GM03348 (cell line): ENCODE data around the gene FIZ1.

Experiments
- DNase-seq: peaks from one replicate; pipeline ENCODE4 v3.0.0; 2012; ENCODE audit warnings: low spot score

The FIZ1 gene

DNA sequence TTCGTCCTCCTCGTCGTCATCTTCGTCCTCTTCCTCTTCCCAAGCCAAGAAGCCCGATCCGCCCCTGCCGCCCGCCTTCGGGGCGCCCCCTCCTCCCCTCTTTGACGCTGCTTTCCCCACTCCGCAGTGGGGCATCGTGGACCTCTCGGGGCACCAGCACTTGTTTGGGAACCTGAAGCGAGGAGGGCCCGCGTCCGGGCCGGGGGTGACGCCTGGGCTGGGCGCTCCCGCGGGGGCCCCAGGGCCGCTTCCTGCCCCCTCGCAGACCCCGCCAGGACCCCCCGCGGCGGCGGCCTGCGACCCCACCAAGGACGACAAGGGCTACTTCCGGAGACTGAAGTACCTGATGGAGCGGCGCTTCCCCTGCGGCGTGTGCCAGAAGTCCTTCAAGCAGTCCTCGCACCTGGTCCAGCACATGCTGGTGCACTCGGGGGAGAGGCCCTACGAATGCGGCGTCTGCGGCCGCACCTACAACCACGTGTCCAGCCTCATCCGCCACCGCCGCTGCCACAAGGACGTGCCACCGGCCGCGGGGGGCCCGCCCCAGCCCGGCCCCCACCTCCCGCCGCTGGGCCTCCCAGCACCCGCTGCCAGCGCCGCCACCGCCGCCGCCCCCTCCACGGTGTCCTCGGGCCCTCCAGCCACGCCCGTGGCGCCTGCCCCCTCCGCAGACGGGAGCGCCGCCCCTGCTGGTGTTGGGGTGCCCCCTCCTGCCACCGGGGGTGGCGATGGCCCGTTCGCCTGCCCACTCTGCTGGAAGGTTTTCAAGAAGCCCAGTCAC lies 14.8 kb upstream of the FIZ1 start:
- no peak for DNase-seq

DNA sequence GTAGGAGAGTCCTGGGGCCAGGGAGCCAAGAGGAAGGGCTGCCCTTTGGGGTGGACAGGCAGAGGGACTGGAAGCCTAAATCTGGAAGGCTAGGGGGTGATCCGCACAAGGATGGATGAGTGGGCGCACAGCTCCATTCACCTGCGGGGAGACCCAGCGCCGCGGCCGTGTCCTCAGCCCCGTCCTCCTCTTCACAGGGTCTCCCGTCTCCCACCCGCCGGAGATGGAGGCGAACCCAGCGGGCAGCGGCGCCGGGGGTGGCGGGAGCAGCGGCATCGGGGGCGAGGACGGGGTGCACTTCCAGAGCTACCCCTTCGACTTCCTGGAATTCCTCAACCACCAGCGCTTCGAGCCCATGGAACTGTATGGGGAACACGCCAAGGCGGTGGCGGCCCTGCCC lies 14.1 kb upstream of the FIZ1 start:
- no peak for DNase-seq

- DNase-seq = no peak
These were observed 12.8 kb upstream of the FIZ1 start for GRCh38 chr19:55611983-55612645.

DNA sequence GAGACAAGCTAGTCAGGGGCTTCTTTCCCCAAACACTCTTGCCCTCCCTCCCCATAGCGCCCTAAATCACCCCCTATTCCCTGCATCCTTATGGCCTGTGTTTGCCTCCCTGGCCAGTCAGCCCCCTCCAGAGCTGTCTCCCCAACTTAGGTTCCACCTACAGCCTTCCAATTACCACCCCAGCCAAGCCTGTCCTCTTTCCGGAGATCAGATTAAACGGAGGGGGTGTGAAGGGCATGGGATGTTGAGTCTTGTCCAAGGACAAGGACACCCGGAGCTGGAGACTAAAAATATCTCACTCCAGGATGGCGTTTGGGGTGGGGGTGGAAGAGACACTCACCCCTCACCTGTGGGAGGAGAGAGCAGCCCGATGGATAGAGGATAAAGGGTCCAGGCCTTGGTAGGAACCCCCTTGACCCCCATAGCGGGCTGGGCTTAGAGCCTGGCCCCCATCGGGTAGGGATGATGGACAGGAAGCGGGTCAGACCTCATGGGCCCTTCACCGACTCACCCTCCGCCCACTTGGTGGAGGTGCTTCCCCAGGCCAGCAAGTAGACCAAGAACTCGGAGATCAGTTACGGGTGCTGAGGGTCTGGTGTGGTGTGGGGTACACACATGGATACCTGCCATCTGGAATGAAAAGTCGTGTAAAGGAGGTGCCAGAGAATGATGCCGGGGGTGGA lies 12.1 kb upstream of the FIZ1 start:
- DNase-seq = no peak

- DNase-seq = no peak
These were observed 10.0 kb upstream of the FIZ1 start for GRCh38 chr19:55609326-55609725.

DNA sequence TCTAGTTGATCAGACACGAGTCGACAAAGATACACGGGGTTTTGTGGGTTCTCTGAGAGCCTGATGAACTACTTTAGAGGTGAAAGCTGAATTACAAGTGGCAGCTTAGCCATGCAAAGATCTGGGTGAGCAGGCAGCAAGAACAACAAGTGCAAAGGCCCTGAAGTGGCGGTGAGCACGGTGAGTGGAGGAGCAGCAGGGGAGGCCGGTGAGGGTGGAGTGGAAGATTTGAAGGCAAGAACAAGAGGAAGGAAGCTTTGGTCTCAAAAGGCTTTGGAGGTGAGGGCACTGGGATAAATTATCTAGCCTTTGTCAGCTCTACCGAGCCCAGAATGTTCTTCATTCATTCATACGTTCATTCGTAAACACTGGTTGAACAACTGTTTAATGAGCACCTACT lies 7.5 kb upstream of the FIZ1 start:
- DNase-seq = no peak

DNA sequence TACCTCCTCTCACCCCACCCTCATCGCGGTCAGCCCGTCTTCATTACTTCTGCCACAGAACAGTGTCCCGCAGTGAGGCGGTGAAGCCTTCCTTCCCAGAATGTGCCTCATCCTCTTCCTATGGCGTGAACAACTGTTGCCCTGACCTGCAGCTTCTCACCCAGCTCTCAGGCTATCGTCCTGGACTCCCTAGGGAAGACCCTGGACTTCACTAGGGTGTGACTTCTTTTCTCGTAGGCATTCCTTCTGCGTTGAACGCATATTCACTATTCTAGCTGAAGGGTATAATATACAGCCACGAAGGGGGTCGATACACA lies 7.1 kb upstream of the FIZ1 start:
- DNase-seq = no peak

DNA sequence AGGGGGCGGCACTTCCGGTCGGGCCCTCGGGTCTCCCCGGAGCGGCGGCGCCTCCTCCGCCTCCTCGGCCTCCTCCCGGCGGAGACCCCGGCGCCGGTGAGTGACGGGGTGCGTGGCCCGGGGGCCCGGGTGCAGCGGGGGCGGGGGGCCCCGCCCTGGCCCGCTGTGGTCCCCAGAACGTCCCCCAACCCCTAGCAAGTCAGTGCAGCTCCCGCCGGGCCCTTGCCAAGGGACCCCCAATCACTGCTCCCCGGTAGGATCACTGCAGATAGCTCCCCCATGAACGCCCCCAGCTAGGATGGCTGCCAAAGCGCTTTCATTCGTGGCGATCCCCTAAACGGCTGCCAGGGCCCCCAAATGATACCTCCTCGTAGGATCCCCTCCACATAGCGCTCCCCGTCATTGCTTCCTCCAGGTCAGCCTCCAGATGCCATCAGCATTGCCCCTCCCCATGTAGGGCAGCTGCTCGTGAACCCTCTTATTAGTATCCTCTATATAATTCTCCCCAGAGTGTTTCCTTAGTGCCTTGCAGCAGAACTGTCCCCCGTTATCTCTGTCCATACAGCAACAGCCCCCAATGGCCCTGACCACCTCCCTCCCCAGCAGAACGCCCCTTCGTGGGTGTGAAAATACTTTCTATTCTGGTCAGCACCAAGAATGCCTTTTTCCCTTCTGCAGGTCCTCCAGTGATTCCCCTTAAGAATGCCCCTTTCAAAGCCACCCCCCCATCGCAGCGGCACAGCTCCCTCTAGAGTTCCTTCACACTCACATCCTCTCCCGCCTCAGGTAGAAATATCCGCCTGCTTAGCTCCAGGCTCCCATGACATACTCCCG lies 6.5 kb upstream of the FIZ1 start, which contains the start of gene ZNF865:
Gene ZNF865, plus strand, starts transcription at position 11 of the 834 bp plus-strand sequence. CDS start 7,972 bp downstream, outside the sequence.
- peak; percentile 88 for DNase-seq

DNA sequence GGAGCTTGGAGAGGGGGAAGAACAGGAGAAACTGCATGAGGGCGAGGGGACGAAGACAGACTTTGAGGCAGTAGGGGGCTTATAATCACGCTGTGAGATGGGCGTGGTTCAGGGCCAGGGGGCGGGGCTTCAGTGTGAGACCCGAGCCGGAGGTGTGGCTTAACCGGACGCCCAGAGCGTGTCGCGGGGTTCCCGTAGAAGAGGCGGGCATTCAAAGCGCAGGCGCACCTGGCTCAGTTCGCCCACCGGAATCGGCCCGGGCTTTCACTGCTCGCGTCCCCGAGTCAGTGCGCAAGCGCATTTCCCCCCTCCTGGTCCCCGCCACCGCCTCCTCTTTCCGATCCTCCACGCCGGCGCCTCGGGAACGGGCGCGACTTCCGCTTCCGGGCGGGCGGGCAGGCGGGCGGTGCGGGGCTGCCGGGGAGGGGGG lies 5.9 kb upstream of the FIZ1 start:
- DNase-seq = peak; percentile 98

DNA sequence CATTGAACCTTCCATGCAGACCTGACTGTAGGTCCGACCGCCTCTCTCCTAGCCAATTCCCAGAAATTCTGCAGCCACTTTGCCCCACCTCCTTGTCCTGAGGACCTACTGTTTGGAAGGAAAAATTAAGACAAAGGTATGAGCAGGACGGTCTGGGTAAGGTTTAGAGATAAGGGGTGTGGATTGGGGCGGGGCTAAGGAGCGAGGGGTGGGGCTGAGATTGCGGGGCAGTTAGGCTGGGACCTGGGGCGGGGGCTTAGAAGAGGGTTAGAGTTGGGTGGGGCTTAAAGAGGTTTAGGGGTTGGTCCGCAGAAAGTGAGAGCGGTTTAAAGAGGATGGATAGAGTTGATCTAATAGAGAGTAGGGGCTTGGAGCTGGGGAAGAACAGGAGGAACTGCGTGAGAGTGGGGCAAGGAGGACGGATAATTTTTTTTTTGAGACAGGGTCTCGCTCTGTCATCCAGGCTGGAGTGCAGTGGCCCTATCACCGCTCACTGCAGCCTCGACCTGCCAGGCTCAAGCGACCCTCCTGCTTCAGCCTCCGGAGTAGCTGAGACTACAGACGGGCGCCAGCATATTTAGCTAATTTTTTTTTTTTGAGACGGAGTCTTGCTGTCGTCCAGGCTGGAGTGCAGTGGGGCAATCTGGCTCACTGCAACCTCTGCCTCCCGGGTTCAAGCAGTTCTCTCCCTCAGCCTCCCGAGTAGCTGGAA lies 4.4 kb upstream of the FIZ1 start:
- no peak for DNase-seq

DNA sequence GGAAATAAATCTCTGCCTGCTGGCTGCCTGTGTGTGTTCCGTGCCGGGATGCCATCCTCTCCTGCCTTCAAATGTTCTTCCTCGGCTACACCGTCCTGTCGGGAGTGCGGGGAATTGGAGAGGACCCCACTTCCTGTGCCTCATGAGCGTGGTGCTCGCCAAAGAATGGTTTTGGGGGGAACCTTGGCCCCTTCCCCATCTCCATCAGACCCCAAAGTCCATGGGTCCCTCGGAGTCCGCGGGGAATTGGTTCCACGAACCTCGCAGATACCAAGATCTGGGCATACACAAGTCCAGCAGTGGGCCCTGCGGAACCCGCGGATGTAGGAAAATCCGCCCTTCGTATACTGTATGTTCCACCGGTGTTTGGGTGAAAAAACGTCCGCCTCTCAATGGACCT lies 3.8 kb upstream of the FIZ1 start:
- DNase-seq = no peak

DNA sequence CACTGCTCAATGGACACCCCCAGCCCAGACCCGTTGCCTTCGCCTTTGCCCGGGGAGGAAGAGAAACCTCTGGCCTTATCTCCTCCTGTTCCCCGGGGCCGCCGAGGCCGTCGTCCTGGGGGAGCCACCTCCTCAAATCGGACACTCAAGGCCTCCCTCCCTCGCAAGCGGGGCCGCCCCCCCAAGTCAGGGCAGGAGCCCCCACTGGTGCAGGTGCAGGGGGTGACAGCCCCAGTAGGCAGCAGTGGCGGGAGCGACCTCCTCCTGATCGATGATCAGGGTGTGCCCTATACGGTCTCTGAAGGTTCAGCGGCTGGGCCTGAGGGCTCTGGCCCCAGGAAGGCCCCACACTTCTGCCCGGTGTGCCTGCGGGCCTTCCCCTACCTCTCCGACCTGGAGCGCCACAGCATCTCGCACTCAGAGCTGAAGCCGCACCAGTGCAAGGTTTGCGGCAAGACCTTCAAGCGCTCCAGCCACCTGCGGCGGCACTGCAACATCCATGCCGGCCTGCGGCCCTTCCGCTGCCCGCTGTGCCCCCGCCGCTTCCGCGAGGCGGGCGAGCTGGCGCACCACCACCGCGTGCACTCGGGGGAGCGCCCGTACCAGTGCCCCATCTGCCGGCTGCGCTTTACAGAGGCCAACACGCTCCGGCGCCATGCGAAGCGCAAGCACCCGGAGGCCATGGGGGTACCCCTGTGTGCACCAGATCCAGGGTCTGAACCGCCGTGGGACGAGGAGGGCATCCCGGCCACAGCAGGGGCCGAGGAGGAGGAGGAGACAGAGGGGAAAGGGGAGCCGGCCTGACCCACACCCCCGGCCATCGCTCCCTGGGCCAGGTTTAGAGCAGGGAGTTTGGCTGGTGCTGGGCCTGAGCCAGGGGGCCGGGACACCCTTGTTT lies 3.0 kb upstream of the FIZ1 start:
- DNase-seq = no peak

GRCh38 chr19:55601084-55601483 lies 1.8 kb upstream of the FIZ1 start:
- DNase-seq = no peak

DNA sequence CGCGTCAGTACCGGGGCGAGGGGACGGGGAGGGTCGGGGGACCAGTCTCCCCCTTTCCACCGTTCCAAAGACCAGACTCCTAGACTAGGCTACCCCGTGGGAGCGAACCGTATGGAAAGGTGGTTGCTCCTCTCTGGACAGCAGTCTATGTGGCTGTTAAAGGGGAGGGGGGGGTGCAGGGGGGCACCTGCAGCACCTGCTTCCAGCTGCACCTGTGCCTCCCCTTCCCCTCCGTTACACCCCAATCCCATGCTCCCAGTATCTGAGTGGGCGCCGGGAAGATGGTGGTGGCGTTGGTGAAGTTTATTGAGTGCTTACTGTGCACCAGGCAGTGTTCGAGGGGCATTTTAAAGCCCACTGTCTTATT lies 1.3 kb upstream of the FIZ1 start:
- no peak for DNase-seq

DNA sequence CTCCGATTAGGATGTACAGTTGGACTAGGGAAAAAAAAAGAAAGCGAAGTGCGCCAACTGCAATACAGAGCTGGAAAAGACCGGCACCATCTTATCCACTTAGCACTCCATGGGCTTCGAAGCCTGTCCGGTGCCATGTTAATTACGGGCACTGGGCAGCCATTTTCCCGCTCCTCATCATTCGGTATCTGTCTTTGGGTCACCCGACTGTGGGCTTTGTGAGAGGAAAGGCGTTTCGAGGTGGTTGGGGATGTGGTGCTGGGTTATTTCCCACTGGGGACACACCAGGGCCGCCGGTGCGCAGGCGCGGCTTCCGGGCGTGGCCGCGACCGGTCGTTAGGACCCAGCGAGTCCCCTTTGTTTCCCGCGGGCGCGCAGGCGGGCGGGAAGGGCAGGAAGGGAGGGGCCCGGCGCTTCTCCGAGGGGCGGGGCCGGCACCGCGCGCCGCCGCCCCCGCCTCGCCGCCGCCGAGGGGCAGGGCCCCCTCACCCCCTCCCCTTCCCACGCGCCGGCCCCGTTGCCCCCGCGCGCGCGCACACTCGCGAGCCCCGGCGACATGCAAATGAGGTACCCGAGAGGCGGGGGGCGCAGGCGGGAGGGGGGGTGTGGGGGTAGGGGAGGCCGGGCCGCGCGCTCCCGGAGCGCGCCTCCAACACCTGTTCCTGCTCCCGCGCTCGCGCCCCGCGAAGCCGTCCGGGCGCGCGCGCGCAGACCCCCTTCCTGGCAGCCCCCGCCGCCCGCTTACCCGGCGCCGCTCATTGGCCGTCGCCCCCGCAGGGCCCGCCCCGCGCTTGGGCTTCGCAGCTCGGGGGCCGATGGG lies 735 bp upstream of the FIZ1 start, which contains the start of gene ZNF524:
Gene ZNF524, plus strand, starts transcription at position 447 of the 820 bp plus-strand sequence. CDS start 1,825 bp downstream, outside the sequence.
- DNase-seq = peak; percentile 93

DNA sequence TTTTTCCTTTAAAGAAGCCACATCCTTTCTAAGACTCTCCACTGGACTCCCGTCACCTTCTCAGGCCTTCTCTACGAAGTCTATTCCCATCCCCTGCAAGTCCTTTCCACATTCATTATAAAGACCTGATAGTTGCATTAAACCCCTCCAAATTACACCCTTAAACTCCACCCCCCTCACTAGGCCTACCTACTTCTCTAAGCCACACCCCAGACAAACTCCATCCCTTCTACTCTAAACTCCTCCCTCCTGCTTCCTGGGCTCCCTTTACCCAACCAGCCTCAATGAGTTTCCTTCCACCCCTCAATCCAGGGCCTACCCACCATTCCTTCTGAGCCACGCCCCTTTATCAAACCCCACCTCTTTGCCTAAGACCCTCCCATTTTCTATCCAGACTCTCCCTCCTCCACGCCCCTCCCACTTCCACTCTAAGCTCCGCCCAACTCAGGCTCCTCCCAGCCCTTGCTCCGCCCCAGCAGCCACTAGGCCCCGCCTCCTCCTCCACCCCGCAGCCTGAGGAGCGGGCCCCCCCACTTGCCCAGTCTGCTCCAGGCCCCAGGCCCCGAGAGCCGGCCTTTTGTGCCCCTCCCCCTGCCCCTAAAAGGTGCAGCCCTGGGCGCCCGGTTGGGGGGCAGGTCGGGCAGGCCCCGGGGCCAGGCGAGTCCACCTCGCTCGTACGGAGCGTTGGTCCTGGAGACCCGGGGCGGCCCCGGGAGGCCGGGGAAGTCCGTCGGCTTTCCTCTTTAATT lies 424 bp downstream of the FIZ1 start:
- peak; percentile 94 for DNase-seq

DNA sequence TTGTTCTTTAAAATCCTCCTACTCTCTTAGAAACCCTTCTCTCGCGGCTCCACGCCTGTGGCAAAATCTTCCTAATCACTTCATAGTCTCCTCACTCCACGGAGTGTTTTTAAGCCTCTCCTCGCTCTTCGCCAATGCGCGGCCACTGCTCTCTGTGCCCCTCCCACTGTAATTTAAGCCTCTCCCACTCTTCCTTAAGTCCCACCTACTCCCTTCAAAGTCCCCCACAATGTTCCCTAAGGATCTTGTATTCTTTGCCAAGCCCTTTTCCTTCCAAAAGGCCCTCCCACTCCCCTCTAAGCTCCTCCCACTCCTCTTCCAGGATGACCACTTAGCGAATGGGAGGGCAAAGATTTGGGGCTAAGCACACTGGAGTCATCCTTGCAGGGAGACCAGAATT lies 1.3 kb downstream of the FIZ1 start:
- DNase-seq = no peak

- DNase-seq = no peak
These were observed 1.8 kb downstream of the FIZ1 start for GRCh38 chr19:55597501-55597921.

- DNase-seq = no peak
These were observed 3.0 kb downstream of the FIZ1 start for GRCh38 chr19:55596304-55596703.
